Airway epithelial cell (primary cell): ENCODE data around the gene RFTN2. TPM values are rescaled to one million over a fixed set of nuclear protein-coding genes. Genes with fewer than 3 reads are reported as not detected.

Experiments used
- total RNA-seq: library from RNA; depleted of rRNA; stranded (reverse); fragments of >200 nt; gene quantifications from 2 replicates; pipeline ENCODE4 v1.2.3, GENCODE V29; 2015

Gene RFTN2, protein sequence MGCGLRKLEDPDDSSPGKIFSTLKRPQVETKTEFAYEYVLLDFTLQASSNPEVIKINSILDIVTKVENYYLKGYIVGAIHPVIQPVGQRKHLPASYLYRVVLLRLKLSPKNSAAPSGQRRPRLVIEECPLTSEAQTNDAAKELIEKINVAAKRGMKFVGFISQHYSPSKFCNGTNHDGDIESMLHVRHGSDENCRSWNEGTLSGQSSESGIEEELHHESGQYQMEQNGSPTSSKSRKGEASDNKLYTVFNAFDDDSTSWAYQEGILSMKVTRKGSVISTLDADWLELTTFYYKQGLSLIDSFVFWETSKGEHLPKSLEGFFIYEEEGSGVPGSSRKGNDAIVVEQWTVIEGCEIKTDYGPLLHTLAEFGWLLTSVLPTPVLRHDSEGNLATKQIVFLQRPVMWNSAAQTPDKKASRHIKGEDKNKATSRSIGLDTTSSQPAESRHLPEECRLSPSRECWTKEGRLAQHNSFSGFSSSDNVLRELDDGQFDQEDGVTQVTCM
- not detected in 2 replicates for total RNA-seq

DNA sequence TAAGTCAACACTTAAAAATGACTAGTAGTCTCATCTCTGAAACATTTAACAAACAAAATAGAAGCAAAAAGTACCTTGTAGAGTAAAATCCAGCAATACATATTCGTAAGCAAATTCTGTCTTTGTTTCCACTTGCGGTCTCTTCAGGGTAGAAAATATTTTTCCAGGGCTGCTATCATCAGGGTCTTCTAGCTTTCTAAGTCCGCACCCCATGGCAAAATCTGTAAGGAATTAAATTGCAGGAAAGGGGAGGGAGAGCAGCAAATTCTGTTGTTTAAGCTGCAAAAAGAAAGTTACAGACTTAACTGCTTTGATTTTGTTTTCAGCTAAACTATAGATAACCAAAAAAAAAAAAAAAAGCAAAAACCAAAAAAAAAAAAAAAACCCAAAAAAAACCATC, at the start of gene RFTN2:
TSS of gene RFTN2 (minus strand) at position 342 of the 400 bp plus-strand sequence. CDS start at position 213, 129 bp downstream.

GRCh38 chr2:197705121-197705911, 29.9 kb upstream of the RFTN2 start, which contains the start of gene MARS2:
TSS of gene MARS2 (plus strand) at chr2:197705369. CDS start at chr2:197705406, 37 bp downstream.

Other genes starting within 250 kb of the RFTN2 start
- 100.0 and 102 TPM in 2 replicates for gene SF3B1, start 240.6 kb downstream of the RFTN2 start, total RNA-seq
- gene COQ10B, start 222.0 kb downstream of the RFTN2 start, total RNA-seq: 17.4 and 19.7 TPM in 2 replicates
- gene HSPD1, start 175.7 kb downstream of the RFTN2 start, total RNA-seq: 316 TPM in 2 replicates
- 241 and 374 TPM in 2 replicates for gene HSPE1, start 175.2 kb downstream of the RFTN2 start, total RNA-seq
- gene MOB4, start 159.5 kb downstream of the RFTN2 start, total RNA-seq: 35.1 and 39.8 TPM in 2 replicates
- 5.3 and 10.1 TPM in 2 replicates for gene MARS2, start 29.8 kb upstream of the RFTN2 start, total RNA-seq
- gene BOLL, start 109.7 kb upstream of the RFTN2 start, total RNA-seq: not detected in 2 replicates
- not detected in 2 replicates for gene PLCL1, start 129.0 kb upstream of the RFTN2 start, total RNA-seq